Hepatocyte (in vitro differentiated cells): ENCODE data around the gene BTBD8. TPM values are rescaled to one million over a fixed set of nuclear protein-coding genes. Genes with fewer than 3 reads are reported as not detected.
"Not testable (repeated sequence)": the region's sequence is repeated elsewhere in the genome, so short reads cannot be mapped to it uniquely, and the experiment has no call there.

Experiments
- DNase-seq: peaks from one replicate; pipeline ENCODE4 v3.0.0-alpha.2; 2016; ENCODE audit warnings: low spot score
- H2AFZ ChIP-seq: fragments of 200-600 bp; sonication (generic); 2 replicates; pipeline ENCODE4 v1.6.0; 2016; ENCODE audit warnings: antibody characterized with exemption, mild to moderate bottlenecking
- H3K27ac ChIP-seq: fragments of 200-600 bp; sonication (generic); 2 replicates; pipeline ENCODE4 v1.5.1; 2016; ENCODE audit warnings: mild to moderate bottlenecking
- H3K27me3 ChIP-seq: fragments of 200-600 bp; sonication (generic); 2 replicates; pipeline ENCODE4 v1.6.1; 2016
- H3K36me3 ChIP-seq: fragments of 200-600 bp; sonication (generic); replicated peaks from 2 replicates; pipeline ENCODE4 v1.5.1; 2016; ENCODE audit warnings: low read depth; ENCODE audit not compliant: insufficient read depth
- H3K4me1 ChIP-seq: fragments of 200-600 bp; sonication (generic); 2 replicates; pipeline ENCODE4 v1.5.1; 2016; ENCODE audit warnings: mild to moderate bottlenecking, moderate library complexity; ENCODE audit not compliant: insufficient read depth
- H3K4me2 ChIP-seq: fragments of 200-600 bp; sonication (generic); 2 replicates; pipeline ENCODE4 v1.6.0; 2016
- H3K4me3 ChIP-seq: fragments of 200-600 bp; sonication (generic); 2 replicates; pipeline ENCODE4 v1.5.1; 2016; ENCODE audit warnings: mild to moderate bottlenecking
- H3K79me2 ChIP-seq: fragments of 200-600 bp; sonication (generic); 2 replicates; pipeline ENCODE4 v1.6.0; 2017; ENCODE audit warnings: mild to moderate bottlenecking
- H3K9me2 ChIP-seq: fragments of 200-600 bp; sonication (generic); replicated peaks from 2 replicates; pipeline ENCODE4 v1.6.0; 2017; ENCODE audit warnings: mild to moderate bottlenecking; ENCODE audit not compliant: insufficient read depth
- H3K9me3 ChIP-seq: fragments of 200-600 bp; sonication (generic); 2 replicates; pipeline ENCODE4 v1.5.1; 2016; ENCODE audit warnings: low read depth, mild to moderate bottlenecking
- H4K20me1 ChIP-seq: fragments of 200-600 bp; sonication (generic); 2 replicates; pipeline ENCODE4 v1.6.0; 2016; ENCODE audit warnings: mild to moderate bottlenecking; ENCODE audit not compliant: insufficient read depth, poor library complexity, severe bottlenecking
- EZH2 ChIP-seq: fragments of 200-600 bp; sonication (generic); IDR thresholded peaks from 2 replicates; pipeline ENCODE4 v1.6.1; 2016; ENCODE audit warnings: antibody characterized with exemption, mild to moderate bottlenecking, borderline replicate concordance
- EZH2phosphoT487 ChIP-seq: fragments of 200-600 bp; sonication (generic); IDR thresholded peaks from one replicate; pipeline ENCODE4 v1.6.1; 2018; ENCODE audit warnings: antibody characterized with exemption, mild to moderate bottlenecking, low read depth, moderate library complexity; ENCODE audit not compliant: unreplicated experiment, severe bottlenecking
- WGBS: methylation state at CpG from one replicate; pipeline ENCODE4 v1.1.6; 2016; ENCODE audit warnings: low lambda C conversion rate; ENCODE audit errors: missing lambda C conversion rate; 5-methylcytosine and 5-hydroxymethylcytosine counted together
- polyA plus RNA-seq: library from polyadenylated mRNA; unstranded; fragments of >200 nt; fragmentation: Nextera tagmentation; extraction: Ambion mirVana; gene quantifications from 2 replicates; pipeline ENCODE4 v1.2.1, GENCODE V29; 2016
- total RNA-seq: library from RNA; depleted of rRNA; stranded (reverse); fragments of >200 nt; gene quantifications from 2 replicates; pipeline ENCODE4 v1.2.3, GENCODE V29; 2014
- TF ChIP-seq, protein P1 (sequence below): fragments of 200-600 bp; sonication (generic); IDR thresholded peaks from 2 replicates; pipeline ENCODE4 v1.5.1; 2016; ENCODE audit warnings: antibody characterized with exemption, mild to moderate bottlenecking; ENCODE audit not compliant: poor library complexity

BTBD8 gene
- total and polyA plus RNA-seq, 2 experiments from 2014 or later = 2.4 to 6.0 TPM

DNA sequence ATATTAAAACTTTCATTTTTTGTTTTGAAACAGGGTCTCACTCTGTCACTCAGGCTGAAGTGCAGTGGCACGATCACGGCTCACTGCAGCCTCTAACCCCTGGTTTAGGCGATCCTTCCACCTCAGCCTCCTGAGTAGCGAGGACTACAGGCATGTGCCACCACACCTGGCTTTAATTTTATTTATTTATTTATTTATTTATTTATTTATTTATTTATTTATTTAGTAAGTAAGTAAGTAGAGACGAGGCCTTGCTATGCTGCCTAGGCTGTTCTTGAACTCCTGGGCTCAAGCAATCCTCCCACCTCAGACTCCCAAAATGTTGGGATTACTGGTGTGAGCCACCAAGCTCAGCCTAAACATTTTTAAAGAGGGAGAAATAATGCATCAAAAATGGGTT lies 3.8 kb upstream of the BTBD8 start:
- 93% methylated on average over 5 of the region's 5 CpGs for WGBS
- Histone ChIP-seq H3K27ac (no peak overlapping the region), H2AFZ (no peak overlapping the region), H3K4me2 (no peak overlapping the region), H3K9me2 (no peaks in the 10 kb centered on the region), H3K79me2 (no peaks in the 10 kb centered on the region), H3K9me3 (no peaks in the 10 kb centered on the region), H3K27me3 (no peaks in the 10 kb centered on the region), H4K20me1 (no peaks in the 10 kb centered on the region), H3K4me1 (peaks cover 2% of the 10 kb centered on the region), H3K36me3 (no peaks in the 10 kb centered on the region), H3K4me3 (no peak overlapping the region)
- no peak for TF ChIP-seq EZH2
- TF ChIP-seq, protein P1, sequence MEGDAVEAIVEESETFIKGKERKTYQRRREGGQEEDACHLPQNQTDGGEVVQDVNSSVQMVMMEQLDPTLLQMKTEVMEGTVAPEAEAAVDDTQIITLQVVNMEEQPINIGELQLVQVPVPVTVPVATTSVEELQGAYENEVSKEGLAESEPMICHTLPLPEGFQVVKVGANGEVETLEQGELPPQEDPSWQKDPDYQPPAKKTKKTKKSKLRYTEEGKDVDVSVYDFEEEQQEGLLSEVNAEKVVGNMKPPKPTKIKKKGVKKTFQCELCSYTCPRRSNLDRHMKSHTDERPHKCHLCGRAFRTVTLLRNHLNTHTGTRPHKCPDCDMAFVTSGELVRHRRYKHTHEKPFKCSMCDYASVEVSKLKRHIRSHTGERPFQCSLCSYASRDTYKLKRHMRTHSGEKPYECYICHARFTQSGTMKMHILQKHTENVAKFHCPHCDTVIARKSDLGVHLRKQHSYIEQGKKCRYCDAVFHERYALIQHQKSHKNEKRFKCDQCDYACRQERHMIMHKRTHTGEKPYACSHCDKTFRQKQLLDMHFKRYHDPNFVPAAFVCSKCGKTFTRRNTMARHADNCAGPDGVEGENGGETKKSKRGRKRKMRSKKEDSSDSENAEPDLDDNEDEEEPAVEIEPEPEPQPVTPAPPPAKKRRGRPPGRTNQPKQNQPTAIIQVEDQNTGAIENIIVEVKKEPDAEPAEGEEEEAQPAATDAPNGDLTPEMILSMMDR = no peak
- DNase-seq = no peak

DNA sequence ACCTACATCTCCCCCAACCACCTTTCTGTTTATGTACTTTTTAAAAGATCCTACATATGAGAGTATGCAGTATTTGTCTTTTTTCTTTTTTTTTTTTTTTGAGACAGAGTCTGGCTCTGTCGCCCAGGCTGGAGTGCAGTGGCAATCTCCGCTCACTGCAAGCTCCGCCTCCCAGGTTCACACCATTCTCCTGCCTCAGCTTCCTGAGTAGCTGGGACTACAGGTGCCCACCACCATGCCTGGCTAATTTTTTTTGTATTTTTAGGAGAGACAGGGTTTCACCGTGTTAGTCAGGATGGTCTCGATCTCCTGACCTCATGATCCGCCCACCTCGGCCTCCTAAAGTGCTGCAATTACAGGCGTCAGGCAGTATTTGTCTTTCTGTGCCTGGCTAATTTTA lies 2.1 kb upstream of the BTBD8 start:
- not testable (repeated sequence) for H3K9me3 ChIP-seq, DNase-seq

DNA sequence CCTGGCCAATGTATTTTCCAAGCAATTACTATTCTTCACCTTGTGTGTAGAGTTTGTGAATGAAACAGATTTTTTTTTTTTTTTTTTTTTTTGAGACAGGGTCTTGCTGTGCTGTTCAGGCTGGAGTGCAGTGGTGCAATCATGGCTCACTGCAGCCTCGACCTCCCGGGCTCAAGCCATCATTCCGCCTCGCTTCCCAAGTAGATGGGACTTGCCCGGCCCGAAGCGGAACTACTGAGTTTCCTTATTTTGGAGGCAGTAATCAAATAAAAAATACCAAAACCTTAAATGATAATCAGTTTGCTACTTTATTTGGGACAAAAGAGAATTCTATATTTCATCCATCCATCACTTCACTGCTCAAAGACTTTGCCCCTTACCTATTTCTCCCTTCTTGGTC lies 704 bp upstream of the BTBD8 start:
- 97% methylated on average over 7 of the region's 7 CpGs for WGBS
- H3K4me3 ChIP-seq = peak overlapping the region; percentile 82

More for the DNA sequence above, 2.1 kb upstream of the BTBD8 start:
- not testable (repeated sequence) for H4K20me1 ChIP-seq, H3K4me3 ChIP-seq, H3K27ac ChIP-seq, H3K4me2 ChIP-seq, H3K4me1 ChIP-seq, H3K9me2 ChIP-seq, H3K36me3 ChIP-seq, H3K27me3 ChIP-seq, H3K79me2 ChIP-seq, H2AFZ ChIP-seq
- WGBS = 87% methylated on average over 8 of the region's 8 CpGs

DNA sequence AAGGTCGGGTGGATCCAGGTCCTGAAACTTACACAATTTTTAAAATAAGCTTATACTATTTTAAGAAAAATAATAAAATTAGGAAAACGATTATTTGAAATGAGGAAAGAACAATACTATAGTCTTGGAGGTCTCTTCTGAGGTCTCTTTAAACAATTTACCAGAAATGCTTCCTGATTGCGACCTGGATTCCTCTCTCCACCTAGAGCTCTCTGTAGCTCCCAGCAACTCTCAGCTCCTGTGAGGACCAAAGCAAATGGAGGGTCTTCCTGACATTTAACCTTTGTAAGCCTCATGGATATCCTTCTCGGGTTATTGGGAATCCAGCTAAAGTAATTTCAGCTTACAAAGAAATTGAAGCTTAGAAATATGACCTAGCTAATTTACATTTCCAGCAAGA lies 886 bp downstream of the BTBD8 start:
- Histone ChIP-seq H3K4me3 (peak overlapping the region; percentile 82), H3K79me2 (peaks cover 4% of the 10 kb centered on the region), H3K27ac (peak overlapping the region; percentile 83), H2AFZ (peak overlapping the region; percentile 95), H3K27me3 (no peaks in the 10 kb centered on the region), H3K4me2 (peak overlapping the region; percentile 73), H3K9me3 (peaks cover 4% of the 10 kb centered on the region), H3K36me3 (no peaks in the 10 kb centered on the region), H3K4me1 (peaks cover 2% of the 10 kb centered on the region), H4K20me1 (no peaks in the 10 kb centered on the region), H3K9me2 (no peaks in the 10 kb centered on the region)
- TF ChIP-seq EZH2phosphoT487 = no peak
- TF ChIP-seq, protein P1 = no peak
- no peak for TF ChIP-seq EZH2
- 36% methylated on average over 4 of the region's 4 CpGs for WGBS
- DNase-seq = no peak

More for the DNA sequence above, 704 bp upstream of the BTBD8 start:
- H3K9me3 ChIP-seq = no peaks in the 10 kb centered on the region
- H3K9me2 ChIP-seq = no peaks in the 10 kb centered on the region
- DNase-seq = no peak
- H3K4me1 ChIP-seq = peaks cover 2% of the 10 kb centered on the region
- H3K79me2 ChIP-seq = peaks cover 4% of the 10 kb centered on the region
- peak overlapping the region; percentile 73 for H3K4me2 ChIP-seq
- H3K27me3 ChIP-seq = no peaks in the 10 kb centered on the region
- no peak for TF ChIP-seq EZH2
- TF ChIP-seq, protein P1 = no peak
- no peak for TF ChIP-seq EZH2phosphoT487
- peak overlapping the region; percentile 95 for H2AFZ ChIP-seq
- H3K27ac ChIP-seq = peak overlapping the region; percentile 83
- H3K36me3 ChIP-seq = no peaks in the 10 kb centered on the region
- H4K20me1 ChIP-seq = no peaks in the 10 kb centered on the region
